ENCODE measurements around the gene MANEA.

- TF ChIP-seq POLR2A (IDR thresholded peaks at IDR 0.05; ENCODE audit: low read length) (no peak), GATA1 (IDR thresholded peaks at IDR 0.05; ENCODE audit: low read depth, low read length) (no peak)
Observed at GRCh38 chr6:95545226-95545625, 32.1 kb upstream of the MANEA start.

Data from erythroblast (primary cell).